Hepatocyte (in vitro differentiated cells): ENCODE measurements around the gene DUSP2. TPM values are rescaled to one million over a fixed set of nuclear protein-coding genes. Genes with fewer than 3 reads are reported as not detected.

Experiments used
- DNase-seq: peaks from one replicate; pipeline ENCODE4 v3.0.0-alpha.2; 2016; ENCODE audit warnings: low spot score
- H2AFZ ChIP-seq: fragments of 200-600 bp; sonication (generic); 2 replicates; pipeline ENCODE4 v1.6.0; 2016; ENCODE audit warnings: antibody characterized with exemption, mild to moderate bottlenecking
- H3K27ac ChIP-seq: fragments of 200-600 bp; sonication (generic); 2 replicates; pipeline ENCODE4 v1.5.1; 2016; ENCODE audit warnings: mild to moderate bottlenecking
- H3K27me3 ChIP-seq: fragments of 200-600 bp; sonication (generic); 2 replicates; pipeline ENCODE4 v1.6.1; 2016
- H3K36me3 ChIP-seq: fragments of 200-600 bp; sonication (generic); replicated peaks from 2 replicates; pipeline ENCODE4 v1.5.1; 2016; ENCODE audit warnings: low read depth; ENCODE audit not compliant: insufficient read depth
- H3K4me1 ChIP-seq: fragments of 200-600 bp; sonication (generic); 2 replicates; pipeline ENCODE4 v1.5.1; 2016; ENCODE audit warnings: mild to moderate bottlenecking, moderate library complexity; ENCODE audit not compliant: insufficient read depth
- H3K4me2 ChIP-seq: fragments of 200-600 bp; sonication (generic); 2 replicates; pipeline ENCODE4 v1.6.0; 2016
- H3K4me3 ChIP-seq: fragments of 200-600 bp; sonication (generic); 2 replicates; pipeline ENCODE4 v1.5.1; 2016; ENCODE audit warnings: mild to moderate bottlenecking
- H3K79me2 ChIP-seq: fragments of 200-600 bp; sonication (generic); 2 replicates; pipeline ENCODE4 v1.6.0; 2017; ENCODE audit warnings: mild to moderate bottlenecking
- H3K9me2 ChIP-seq: fragments of 200-600 bp; sonication (generic); replicated peaks from 2 replicates; pipeline ENCODE4 v1.6.0; 2017; ENCODE audit warnings: mild to moderate bottlenecking; ENCODE audit not compliant: insufficient read depth
- H3K9me3 ChIP-seq: fragments of 200-600 bp; sonication (generic); 2 replicates; pipeline ENCODE4 v1.5.1; 2016; ENCODE audit warnings: low read depth, mild to moderate bottlenecking
- H4K20me1 ChIP-seq: fragments of 200-600 bp; sonication (generic); 2 replicates; pipeline ENCODE4 v1.6.0; 2016; ENCODE audit warnings: mild to moderate bottlenecking; ENCODE audit not compliant: insufficient read depth, poor library complexity, severe bottlenecking
- EZH2 ChIP-seq: fragments of 200-600 bp; sonication (generic); IDR thresholded peaks from 2 replicates; pipeline ENCODE4 v1.6.1; 2016; ENCODE audit warnings: antibody characterized with exemption, mild to moderate bottlenecking, borderline replicate concordance
- EZH2phosphoT487 ChIP-seq: fragments of 200-600 bp; sonication (generic); IDR thresholded peaks from one replicate; pipeline ENCODE4 v1.6.1; 2018; ENCODE audit warnings: antibody characterized with exemption, mild to moderate bottlenecking, low read depth, moderate library complexity; ENCODE audit not compliant: unreplicated experiment, severe bottlenecking
- WGBS: methylation state at CpG from one replicate; pipeline ENCODE4 v1.1.6; 2016; ENCODE audit warnings: low lambda C conversion rate; ENCODE audit errors: missing lambda C conversion rate; 5-methylcytosine and 5-hydroxymethylcytosine counted together
- polyA plus RNA-seq: library from polyadenylated mRNA; unstranded; fragments of >200 nt; fragmentation: Nextera tagmentation; extraction: Ambion mirVana; gene quantifications from 2 replicates; pipeline ENCODE4 v1.2.1, GENCODE V29; 2016
- total RNA-seq: library from RNA; depleted of rRNA; stranded (reverse); fragments of >200 nt; gene quantifications from 2 replicates; pipeline ENCODE4 v1.2.3, GENCODE V29; 2014
- TF ChIP-seq, protein P1 (sequence below): fragments of 200-600 bp; sonication (generic); IDR thresholded peaks from 2 replicates; pipeline ENCODE4 v1.5.1; 2016; ENCODE audit warnings: antibody characterized with exemption, mild to moderate bottlenecking; ENCODE audit not compliant: poor library complexity

DUSP2 gene
- total and polyA plus RNA-seq, 2 experiments from 2014 or later = 11.3 to 24.0 TPM

DNA sequence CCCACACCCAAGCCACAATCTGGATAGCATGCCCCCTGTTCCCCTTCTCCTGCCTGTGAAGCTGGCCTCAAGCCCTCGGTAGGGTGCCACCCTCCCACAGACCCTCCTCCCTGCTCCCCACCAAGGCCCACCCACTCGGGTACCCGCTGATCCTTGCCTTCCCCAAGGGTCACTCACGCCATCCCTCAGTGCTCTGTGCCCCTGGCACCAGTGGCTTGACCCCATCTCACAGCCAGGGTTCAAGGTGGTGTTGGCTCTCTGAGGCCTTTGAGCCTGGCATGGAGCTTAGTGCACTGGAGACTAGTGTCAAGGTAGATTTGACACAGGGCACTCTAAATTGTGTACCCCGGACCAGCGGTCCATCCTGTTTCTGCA is 40.8 kb downstream of the DUSP2 start:
- H3K79me2 ChIP-seq = no peaks in the 10 kb centered on the region

DNA sequence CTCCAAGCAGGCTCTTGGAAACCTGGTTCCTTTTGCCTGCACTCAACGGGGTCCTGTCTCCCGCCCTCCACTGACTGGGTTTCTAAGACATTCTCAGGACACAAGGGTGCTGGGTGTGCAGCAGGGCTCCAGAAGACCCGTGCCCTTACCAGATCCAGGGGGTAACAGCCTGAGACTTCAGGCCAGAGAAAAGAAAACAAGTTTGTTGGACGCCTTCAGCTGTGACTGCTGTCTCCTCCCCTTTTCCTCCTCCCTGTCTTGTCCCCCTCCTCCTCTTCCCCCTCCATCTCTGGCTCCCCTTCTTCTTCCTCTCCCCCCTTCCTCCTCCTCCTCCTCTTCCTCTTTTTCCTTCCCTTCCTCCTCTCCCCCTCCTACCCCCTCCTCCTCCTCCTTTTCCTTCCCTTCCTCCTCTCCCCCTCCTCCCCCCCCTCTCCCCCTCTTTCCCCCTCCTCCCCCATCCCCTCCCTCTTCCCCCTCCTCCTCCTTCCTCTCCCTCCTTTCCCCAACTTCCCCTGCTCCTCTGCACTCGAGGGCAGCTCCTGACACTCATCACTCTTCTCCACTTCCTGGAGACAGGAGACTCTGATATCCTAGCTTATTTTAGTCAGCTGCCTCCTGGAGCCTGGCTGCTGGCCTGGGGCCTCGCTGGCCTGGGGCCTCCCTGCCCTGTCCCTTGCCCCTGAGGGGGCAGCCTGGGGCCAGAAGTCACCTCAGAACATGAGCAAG is 41.3 kb downstream of the DUSP2 start:
- no peak overlapping the region for H3K4me3 ChIP-seq
- H3K4me1 ChIP-seq = peaks cover 10% of the 10 kb centered on the region
- H3K4me2 ChIP-seq = no peak overlapping the region
- H3K79me2 ChIP-seq = no peaks in the 10 kb centered on the region
- H2AFZ ChIP-seq = no peak overlapping the region
- DNase-seq = no peak
- H3K9me3 ChIP-seq = no peaks in the 10 kb centered on the region
- no peaks in the 10 kb centered on the region for H3K9me2 ChIP-seq
- no peaks in the 10 kb centered on the region for H4K20me1 ChIP-seq
- WGBS = 61% methylated on average over 6 of the region's 6 CpGs
- no peak overlapping the region for H3K27ac ChIP-seq
- H3K36me3 ChIP-seq = no peaks in the 10 kb centered on the region
- no peaks in the 10 kb centered on the region for H3K27me3 ChIP-seq
- TF ChIP-seq, protein P1, sequence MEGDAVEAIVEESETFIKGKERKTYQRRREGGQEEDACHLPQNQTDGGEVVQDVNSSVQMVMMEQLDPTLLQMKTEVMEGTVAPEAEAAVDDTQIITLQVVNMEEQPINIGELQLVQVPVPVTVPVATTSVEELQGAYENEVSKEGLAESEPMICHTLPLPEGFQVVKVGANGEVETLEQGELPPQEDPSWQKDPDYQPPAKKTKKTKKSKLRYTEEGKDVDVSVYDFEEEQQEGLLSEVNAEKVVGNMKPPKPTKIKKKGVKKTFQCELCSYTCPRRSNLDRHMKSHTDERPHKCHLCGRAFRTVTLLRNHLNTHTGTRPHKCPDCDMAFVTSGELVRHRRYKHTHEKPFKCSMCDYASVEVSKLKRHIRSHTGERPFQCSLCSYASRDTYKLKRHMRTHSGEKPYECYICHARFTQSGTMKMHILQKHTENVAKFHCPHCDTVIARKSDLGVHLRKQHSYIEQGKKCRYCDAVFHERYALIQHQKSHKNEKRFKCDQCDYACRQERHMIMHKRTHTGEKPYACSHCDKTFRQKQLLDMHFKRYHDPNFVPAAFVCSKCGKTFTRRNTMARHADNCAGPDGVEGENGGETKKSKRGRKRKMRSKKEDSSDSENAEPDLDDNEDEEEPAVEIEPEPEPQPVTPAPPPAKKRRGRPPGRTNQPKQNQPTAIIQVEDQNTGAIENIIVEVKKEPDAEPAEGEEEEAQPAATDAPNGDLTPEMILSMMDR = no peak
- no peak for TF ChIP-seq EZH2
- TF ChIP-seq EZH2phosphoT487 = no peak

More for the DNA sequence above, 40.8 kb downstream of the DUSP2 start:
- no peak overlapping the region for H3K4me3 ChIP-seq
- no peak overlapping the region for H3K4me2 ChIP-seq
- no peaks in the 10 kb centered on the region for H3K27me3 ChIP-seq
- WGBS = 94% methylated on average over 6 of the region's 6 CpGs
- H4K20me1 ChIP-seq = no peaks in the 10 kb centered on the region
- no peak for DNase-seq
- H3K9me2 ChIP-seq = no peaks in the 10 kb centered on the region
- H3K9me3 ChIP-seq = no peaks in the 10 kb centered on the region
- H3K27ac ChIP-seq = no peak overlapping the region
- H3K4me1 ChIP-seq = peaks cover 12% of the 10 kb centered on the region
- H2AFZ ChIP-seq = no peak overlapping the region
- no peaks in the 10 kb centered on the region for H3K36me3 ChIP-seq
- TF ChIP-seq EZH2phosphoT487 = no peak
- TF ChIP-seq, protein P1 = no peak
- TF ChIP-seq EZH2 = no peak

DNA sequence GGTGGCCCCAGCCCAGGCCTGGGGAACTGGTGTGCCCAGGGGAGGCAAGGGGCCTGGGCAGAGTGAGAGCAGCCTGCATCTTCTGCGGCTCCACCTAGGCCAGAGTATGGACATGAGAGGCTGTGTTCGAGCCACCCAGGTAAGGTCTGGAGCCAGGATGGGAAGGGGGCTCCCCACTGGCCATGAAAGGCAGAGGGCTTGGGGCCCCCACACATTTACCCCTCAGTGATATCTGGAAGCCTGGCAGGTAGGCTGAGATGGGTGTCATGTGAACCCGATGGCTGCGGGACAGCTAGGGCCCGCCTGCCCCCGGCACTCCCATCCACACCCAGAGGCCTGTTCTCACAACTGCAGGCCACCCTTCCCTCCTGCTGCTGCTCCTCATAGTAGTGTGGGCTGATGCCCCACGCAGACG is 42.0 kb downstream of the DUSP2 start:
- Histone ChIP-seq H3K4me1 (peaks cover 3% of the 10 kb centered on the region), H3K36me3 (no peaks in the 10 kb centered on the region), H2AFZ (no peak overlapping the region), H3K9me2 (no peaks in the 10 kb centered on the region), H3K79me2 (no peaks in the 10 kb centered on the region), H3K27ac (no peak overlapping the region), H3K4me2 (no peak overlapping the region), H3K27me3 (no peaks in the 10 kb centered on the region), H3K4me3 (no peak overlapping the region), H3K9me3 (no peaks in the 10 kb centered on the region), H4K20me1 (no peaks in the 10 kb centered on the region)
- no peak for TF ChIP-seq EZH2phosphoT487
- no peak for TF ChIP-seq EZH2
- TF ChIP-seq, protein P1 = no peak
- 86% methylated on average over 8 of the region's 8 CpGs for WGBS
- no peak for DNase-seq
